ENCODE data around the gene MARF1. TPM values are rescaled to one million over a fixed set of nuclear protein-coding genes. Genes with fewer than 3 reads are reported as not detected.
"Not testable (repeated sequence)": the region's sequence is repeated elsewhere in the genome, so short reads cannot be mapped to it uniquely, and the experiment has no call there.

MARF1 gene
- total RNA-seq, 4 donors from 2014 or later = 21.0 to 91.9 (median 42.2) TPM

GRCh38 chr16:15648135-15648730 lies 5.3 kb upstream of the MARF1 start:
- Histone ChIP-seq H3K27me3 (no peaks in the 10 kb centered on the region), H3K4me3 (no peak overlapping the region), H3K9me3 (no peaks in the 10 kb centered on the region), H3K4me1 (peaks cover 0 to 4% of the 10 kb centered on the region in 2 donors), H3K36me3 (no peaks in the 10 kb centered on the region), H3K27ac (no peak overlapping the region)
- DNase-seq = no peak
- TF ChIP-seq POLR2A (IDR thresholded peaks at IDR 0.05) (no peak), CTCF (IDR thresholded peaks at IDR 0.05) (no peak)
- intact Hi-C loops (cut with DNase I; ENCODE audit: low total_unique reads) = no loop called here

- Histone ChIP-seq H3K36me3 (no peaks in the 10 kb centered on the region), H3K27ac (no peak overlapping the region), H3K4me1 (no peaks in the 10 kb centered on the region), H3K4me3 (no peak overlapping the region), H3K27me3 (no peaks in the 10 kb centered on the region), H3K9me3 (no peaks in the 10 kb centered on the region)
- TF ChIP-seq POLR2A (IDR thresholded peaks at IDR 0.05) = no peak
- TF ChIP-seq CTCF (IDR thresholded peaks at IDR 0.05) = no peak
- no peak for DNase-seq
- intact Hi-C loops (cut with DNase I; ENCODE audit: low total_unique reads) = no loop called here
Observed at GRCh38 chr16:15647294-15648014, 4.5 kb upstream of the MARF1 start.

- H3K9me3 ChIP-seq; DNase-seq; intact Hi-C loops (cut with DNase I; ENCODE audit: low total_unique reads); H3K27ac ChIP-seq; H3K36me3 ChIP-seq; H3K4me1 ChIP-seq; H3K27me3 ChIP-seq; H3K4me3 ChIP-seq: not testable (repeated sequence)
Observed at GRCh38 chr16:15646557-15647293, 3.8 kb upstream of the MARF1 start.

- H3K4me1 ChIP-seq; intact Hi-C loops (cut with DNase I; ENCODE audit: low total_unique reads); H3K27ac ChIP-seq; DNase-seq; H3K36me3 ChIP-seq; H3K9me3 ChIP-seq; H3K4me3 ChIP-seq; H3K27me3 ChIP-seq: not testable (repeated sequence)
Observed at GRCh38 chr16:15644962-15645465, 2.1 kb upstream of the MARF1 start.

- Histone ChIP-seq H3K4me1 (peaks cover 0 to 7% of the 10 kb centered on the region in 2 donors), H3K27ac (peak overlapping the region in 1 of 2 donors; percentile 100), H3K4me3 (no peak overlapping the region), H3K9me3 (no peaks in the 10 kb centered on the region), H3K36me3 (no peaks in the 10 kb centered on the region), H3K27me3 (no peaks in the 10 kb centered on the region)
- DNase-seq = no peak
- intact Hi-C loops (cut with DNase I; ENCODE audit: low total_unique reads) = no loop called here
- TF ChIP-seq POLR2A (IDR thresholded peaks at IDR 0.05) (no peak), CTCF (IDR thresholded peaks at IDR 0.05) (no peak)
Observed at GRCh38 chr16:15644267-15644961, 1.5 kb upstream of the MARF1 start.

Measured in uterus (tissue), 4 donors.